GM18517 (cell line): ENCODE measurements around the gene HAUS2.
"Not testable (repeated sequence)": the region's sequence is repeated elsewhere in the genome, so short reads cannot be mapped to it uniquely, and the experiment has no call there.

Experiments
- ATAC-seq: cut with Tn5 transposase; IDR thresholded peaks from one replicate; pipeline ENCODE4 v1.9.1; 2021; ENCODE audit warnings: mild to moderate bottlenecking, moderate library complexity; ENCODE audit not compliant: unreplicated experiment

Gene HAUS2

GRCh38 chr15:42575188-42576039 lies 26.8 kb downstream of the HAUS2 start, which contains the start of gene STARD9:
STARD9 (plus strand) TSS chr15:42575606; CDS start chr15:42575716, 110 bp downstream.
- peak; percentile 92 for ATAC-seq

- no peak for ATAC-seq
Observed at GRCh38 chr15:42576040-42576594, 27.5 kb downstream of the HAUS2 start.

GRCh38 chr15:42576776-42577175 lies 28.1 kb downstream of the HAUS2 start:
- ATAC-seq: no peak

- ATAC-seq: no peak
Observed at GRCh38 chr15:42577514-42578031, 28.9 kb downstream of the HAUS2 start.

GRCh38 chr15:42578984-42579537 lies 30.4 kb downstream of the HAUS2 start:
- no peak for ATAC-seq

GRCh38 chr15:42581272-42581730 lies 32.7 kb downstream of the HAUS2 start:
- ATAC-seq: peak; percentile 62

- no peak for ATAC-seq
Observed at GRCh38 chr15:42582569-42583375, 34.1 kb downstream of the HAUS2 start.

- no peak for ATAC-seq
Observed at GRCh38 chr15:42584031-42584765, 35.6 kb downstream of the HAUS2 start.

- ATAC-seq: no peak
Observed at GRCh38 chr15:42590619-42591237, 42.1 kb downstream of the HAUS2 start.

GRCh38 chr15:42591238-42591934 lies 42.7 kb downstream of the HAUS2 start:
- no peak for ATAC-seq

- ATAC-seq: no peak
Observed at GRCh38 chr15:42592716-42593115, 44.1 kb downstream of the HAUS2 start.

GRCh38 chr15:42593143-42593542 lies 44.5 kb downstream of the HAUS2 start:
- no peak for ATAC-seq

- ATAC-seq: no peak
Observed at GRCh38 chr15:42594095-42594494, 45.5 kb downstream of the HAUS2 start.

- no peak for ATAC-seq
Observed at GRCh38 chr15:42595626-42596240, 47.1 kb downstream of the HAUS2 start.

GRCh38 chr15:42601316-42601715 lies 52.7 kb downstream of the HAUS2 start:
- not testable (repeated sequence) for ATAC-seq

GRCh38 chr15:42602501-42602900 lies 53.9 kb downstream of the HAUS2 start:
- no peak for ATAC-seq

GRCh38 chr15:42603978-42604377 lies 55.3 kb downstream of the HAUS2 start:
- no peak for ATAC-seq

GRCh38 chr15:42604894-42605744 lies 56.5 kb downstream of the HAUS2 start:
- no peak for ATAC-seq
